IMR-90 (cell line): ENCODE results near the gene TLR10. TPM values are rescaled to one million over a fixed set of nuclear protein-coding genes. Genes with fewer than 3 reads are reported as not detected.

ENCODE experiments used
- ATAC-seq: fragments of 200-7000 bp; cut with Tn5 transposase; 2 replicates; pipeline ENCODE4 v1.9.1; 2020; ENCODE audit warnings: low read depth, mild to moderate bottlenecking, moderate library complexity
- BruUV-seq: library from RNA; stranded (reverse); fragments of 400-500 nt; replicated peaks from 2 replicates; lab custom pipeline; 2021; lab: Mats Ljungman, UMichigan
- CTCF ChIA-PET: fragments of 300-600 bp; formaldehyde crosslinking; extraction: SDS; loops from one replicate; lab custom pipeline; 2021; ENCODE audit warnings: antibody characterized with exemption; lab: Yijun Ruan, JAX
- POLR2A ChIA-PET: fragments of 300-600 bp; sonication (Branson Sonifier 250); formaldehyde crosslinking; loops from one replicate; lab custom pipeline; 2022; ENCODE audit warnings: antibody characterized with exemption; ENCODE audit not compliant: unreplicated experiment; lab: Charles Lee
- DNase-seq: peaks from one replicate; pipeline ENCODE4 v3.0.0; 2013
- H2AFZ ChIP-seq: replicated peaks from 2 replicates; pipeline ENCODE3; 2013; ENCODE audit warnings: low read length, mild to moderate bottlenecking; ENCODE audit not compliant: poor library complexity
- H2AK5ac ChIP-seq: 2 replicates; pipeline ENCODE4 v1.6.1; 2013; ENCODE audit warnings: low read depth, low read length, inconsistent platforms
- H2AK9ac ChIP-seq: replicated peaks from 2 replicates; pipeline ENCODE3; 2013; ENCODE audit warnings: mild to moderate bottlenecking, low read depth, low read length, moderate library complexity; ENCODE audit not compliant: poor library complexity
- H2BK120ac ChIP-seq: 2 replicates; pipeline ENCODE4 v1.6.1; 2013; ENCODE audit warnings: low read depth, low read length, inconsistent platforms
- H2BK15ac ChIP-seq: 3 replicates; pipeline ENCODE4 v1.6.1; 2013; ENCODE audit warnings: low read depth, low read length, inconsistent platforms
- H2BK20ac ChIP-seq: 2 replicates; pipeline ENCODE4 v1.6.1; 2013; ENCODE audit warnings: low read depth, mild to moderate bottlenecking, inconsistent platforms, low read length, moderate library complexity
- H2BK5ac ChIP-seq: 2 replicates; pipeline ENCODE4 v1.6.1; 2013; ENCODE audit warnings: mild to moderate bottlenecking, low read depth, low read length, inconsistent platforms; ENCODE audit not compliant: poor library complexity, severe bottlenecking
- H3K14ac ChIP-seq: replicated peaks from 2 replicates; pipeline ENCODE4 v1.6.1; 2013; ENCODE audit warnings: low read depth, low read length, inconsistent platforms
- H3K18ac ChIP-seq: 2 replicates; pipeline ENCODE4 v1.6.1; 2013; ENCODE audit warnings: low read depth, low read length, control low read depth
- H3K23ac ChIP-seq: 2 replicates; pipeline ENCODE4 v1.6.1; 2013; ENCODE audit warnings: low read depth, low read length, inconsistent platforms
- H3K27ac ChIP-seq: 2 replicates; pipeline ENCODE4 v1.5.1; 2013; ENCODE audit warnings: mild to moderate bottlenecking, control low read depth, low read length; ENCODE audit not compliant: insufficient read depth
- H3K27me3 ChIP-seq: 2 replicates; pipeline ENCODE4 v1.6.1; 2013; ENCODE audit warnings: low read length; ENCODE audit not compliant: control insufficient read depth, insufficient read depth
- H3K36me3 ChIP-seq: 2 replicates; pipeline ENCODE4 v1.6.1; 2013; ENCODE audit warnings: low read length, mixed read lengths; ENCODE audit not compliant: control insufficient read depth, insufficient read depth
- H3K4ac ChIP-seq: 2 replicates; pipeline ENCODE4 v1.6.1; 2013; ENCODE audit warnings: low read depth, low read length, inconsistent platforms
- H3K4me1 ChIP-seq: 2 replicates; pipeline ENCODE4 v1.6.1; 2013; ENCODE audit warnings: low read length, mixed read lengths; ENCODE audit not compliant: control insufficient read depth, insufficient read depth
- H3K4me2 ChIP-seq: 2 replicates; pipeline ENCODE4 v1.6.1; 2013; ENCODE audit warnings: low read depth, mild to moderate bottlenecking, control low read depth, low read length, moderate library complexity
- H3K4me3 ChIP-seq: 2 replicates; pipeline ENCODE4 v1.5.1; 2013; ENCODE audit warnings: low read depth, mild to moderate bottlenecking, control low read depth, low read length, moderate library complexity; ENCODE audit not compliant: insufficient read depth
- H3K56ac ChIP-seq: 2 replicates; pipeline ENCODE4 v1.6.1; 2013; ENCODE audit warnings: low read length, inconsistent platforms; ENCODE audit not compliant: insufficient read depth; ENCODE audit errors: extremely low read depth
- H3K79me1 ChIP-seq, 2 experiments: 2 replicates each; pipeline ENCODE4 v1.6.1; 2013; ENCODE audit warnings: low read length in 2 of 2, inconsistent platforms in 1 of 2, low read depth in 1 of 2
- H3K9ac ChIP-seq: 2 replicates; pipeline ENCODE4 v1.6.1; 2013; ENCODE audit warnings: low read depth, low read length, control low read depth
- H3K9me1 ChIP-seq: 2 replicates; pipeline ENCODE4 v1.6.1; 2013; ENCODE audit warnings: low read length, inconsistent platforms; ENCODE audit not compliant: insufficient read depth
- H3K9me3 ChIP-seq: 2 replicates; pipeline ENCODE4 v1.6.1; 2013; ENCODE audit warnings: low read length; ENCODE audit not compliant: control insufficient read depth, insufficient read depth
- H4K20me1 ChIP-seq: 2 replicates; pipeline ENCODE4 v1.6.1; 2013; ENCODE audit warnings: low read length, inconsistent platforms; ENCODE audit not compliant: insufficient read depth
- H4K5ac ChIP-seq: 2 replicates; pipeline ENCODE4 v1.6.1; 2013; ENCODE audit warnings: mild to moderate bottlenecking, low read depth, low read length, control low read depth
- H4K8ac ChIP-seq, 2 experiments: 2 replicates each; pipeline ENCODE4 v1.6.1; 2013; ENCODE audit warnings: low read depth in 2 of 2, low read length in 2 of 2, control low read depth in 1 of 2, inconsistent platforms in 1 of 2
- H4K91ac ChIP-seq: 2 replicates; pipeline ENCODE4 v1.6.1; 2013; ENCODE audit warnings: low read depth, low read length, inconsistent platforms; ENCODE audit not compliant: insufficient read depth
- CTCF ChIP-seq: conservative IDR thresholded peaks from 2 replicates; pipeline ENCODE4 v1.5.1; 2012; ENCODE audit warnings: mild to moderate bottlenecking, low read depth, low read length, improper control_type of control experiment
- FOS ChIP-seq: fragments of 150-350 bp; IDR thresholded peaks from 2 replicates; pipeline ENCODE4 v1.6.1; 2016; ENCODE audit warnings: low read depth, low read length
- MAZ ChIP-seq: IDR thresholded peaks from 2 replicates; pipeline ENCODE4 v1.6.1; 2012; ENCODE audit warnings: low read depth, mild to moderate bottlenecking, low read length, improper control_type of control experiment, moderate library complexity, borderline replicate concordance
- MXI1 ChIP-seq: IDR thresholded peaks from 2 replicates; pipeline ENCODE4 v1.6.1; 2012; ENCODE audit warnings: low read depth, mild to moderate bottlenecking, low read length, moderate library complexity, borderline replicate concordance
- POLR2A ChIP-seq: IDR thresholded peaks from 2 replicates; pipeline ENCODE4 v1.6.1; 2012; ENCODE audit warnings: mild to moderate bottlenecking, low read depth, low read length
- RAD21 ChIP-seq: IDR thresholded peaks from 2 replicates; pipeline ENCODE4 v1.6.1; 2012; ENCODE audit warnings: low read length, improper control_type of control experiment
- USF2 ChIP-seq: fragments of 150-350 bp; IDR thresholded peaks from 2 replicates; pipeline ENCODE4 v1.6.1; 2017; ENCODE audit warnings: mild to moderate bottlenecking, antibody characterized with exemption, low read length, low read depth
- WGBS, 2 experiments: methylation state at CpG; one replicate each; pipeline versions ENCODE4 v1.1.5 to v1.1.7; 2013; ENCODE audit warnings: missing lambda C conversion rate in 2 of 2; ENCODE audit not compliant: insufficient read length in 1 of 2; ENCODE audit errors: extremely low coverage in 2 of 2; 5-methylcytosine and 5-hydroxymethylcytosine counted together
- dilution Hi-C: fragments of 300-500 bp; cut with HindIII; formaldehyde crosslinking; loops from one replicate; pipeline ENCODE4 v1.14.3; 2018; ENCODE audit warnings: low sequenced_read_pairs; ENCODE audit not compliant: unreplicated experiment
- in situ Hi-C: fragments of 300-500 bp; cut with MboI; formaldehyde crosslinking; loops from 3 replicates; pipeline ENCODE4 v1.14.3; 2019; ENCODE audit warnings: low sequenced_read_pairs, inconsistent platforms, mixed read lengths
- intact Hi-C: fragments of 100-400 bp; cut with micrococcal nuclease; formaldehyde crosslinking; loops from 2 replicates; pipeline ENCODE4 v1.10.0; 2022
- polyA plus RNA-seq, 3 experiments: library from polyadenylated mRNA; depleted of rRNA; stranded (reverse); fragments of >200 nt; gene quantifications; 2 replicates each; pipeline ENCODE4 v1.2.3, GENCODE V29; 2012; ENCODE audit warnings: low replicate concordance in 1 of 3
- total RNA-seq: library from RNA; depleted of rRNA; stranded (reverse); fragments of >200 nt; gene quantifications from 2 replicates; pipeline ENCODE4 v1.2.3, GENCODE V29; 2012

The TLR10 gene
- total and polyA plus RNA-seq, 2 of the 4 experiments (the other 2 are of a cell fraction) = not detected

GRCh38 chr4:38832206-38832605 lies 49.4 kb upstream of the TLR10 start:
- intact Hi-C loops = no loop called here
- POLR2A ChIA-PET = no interaction called here
- H4K8ac ChIP-seq = peak overlapping the region; percentile 50 to 71; a peak in 2 of 4 replicates
- H4K91ac ChIP-seq = peak overlapping the region; percentile 89
- H3K9me3 ChIP-seq = peaks cover 10% of the 10 kb centered on the region
- peak overlapping the region; percentile 81 for H3K14ac ChIP-seq
- no peak overlapping the region; the same call in 2 of the 3 replicates for H2BK15ac ChIP-seq
- no peak overlapping the region for H3K4me2 ChIP-seq
- H4K5ac ChIP-seq = peak overlapping the region; percentile 60
- dilution Hi-C loops = no loop called here
- TF ChIP-seq FOS (no peak), POLR2A (no peak), CTCF (no peak), USF2 (no peak), MXI1 (no peak), MAZ (no peak), RAD21 (no peak)
- in situ Hi-C loops = no loop called here
- ATAC-seq (peak; percentile 22), DNase-seq (no peak)
- BruUV-seq = no TSS peak
- H3K9me1 ChIP-seq = peaks cover 9% of the 10 kb centered on the region
- peak overlapping the region; percentile 71; the same call in 1 of the 2 replicates for H3K56ac ChIP-seq
- H2AK5ac ChIP-seq = peak overlapping the region; percentile 34; the same call in 1 of the 2 replicates
- peak overlapping the region; percentile 90; the same call in 1 of the 2 replicates for H3K27ac ChIP-seq
- peaks cover 14% of the 10 kb centered on the region; the same call in 1 of the 2 replicates for H3K4me1 ChIP-seq
- peaks cover 0 to 7% of the 10 kb centered on the region in 2 experiments; a peak in 1 of 4 replicates for H3K79me1 ChIP-seq
- WGBS, 2 experiments = no CpG with 5 or more reads among the region's 1 CpG
- peak overlapping the region; percentile 84 for H2BK120ac ChIP-seq
- peak overlapping the region; percentile 82 for H2AK9ac ChIP-seq
- H4K20me1 ChIP-seq = no peaks in the 10 kb centered on the region
- H3K9ac ChIP-seq = no peak overlapping the region; the same call in 1 of the 2 replicates
- no peaks in the 10 kb centered on the region for H3K27me3 ChIP-seq
- H3K23ac ChIP-seq = peak overlapping the region; percentile 79
- H3K4ac ChIP-seq = peak overlapping the region; percentile 86
- peak overlapping the region; percentile 95 for H3K18ac ChIP-seq
- no peak overlapping the region for H2AFZ ChIP-seq
- H3K4me3 ChIP-seq = no peak overlapping the region
- peak overlapping the region; percentile 85 for H2BK5ac ChIP-seq
- peak overlapping the region; percentile 73 for H2BK20ac ChIP-seq
- H3K36me3 ChIP-seq = no peaks in the 10 kb centered on the region
- CTCF ChIA-PET = interaction anchor here (1.6 kb wide), 1 partner anchor 28 kb away, joined by 5 read pairs; no protein-coding TSS in a partner anchor
